Loucy (cell line): ENCODE results near the gene SLC20A1.

Source experiments
- EZH2phosphoT487 ChIP-seq: fragments of 200-600 bp; IDR thresholded peaks from 2 replicates; pipeline ENCODE4 v1.6.1; 2018; ENCODE audit warnings: antibody characterized with exemption, mild to moderate bottlenecking, moderate library complexity, borderline replicate concordance
- TF ChIP-seq, protein P1 (sequence below): fragments of 200-600 bp; sonication (generic); conservative IDR thresholded peaks from 2 replicates; pipeline ENCODE4 v1.5.1; 2014; ENCODE audit warnings: mild to moderate bottlenecking, antibody characterized with exemption, low read length

- TF ChIP-seq, protein P1, sequence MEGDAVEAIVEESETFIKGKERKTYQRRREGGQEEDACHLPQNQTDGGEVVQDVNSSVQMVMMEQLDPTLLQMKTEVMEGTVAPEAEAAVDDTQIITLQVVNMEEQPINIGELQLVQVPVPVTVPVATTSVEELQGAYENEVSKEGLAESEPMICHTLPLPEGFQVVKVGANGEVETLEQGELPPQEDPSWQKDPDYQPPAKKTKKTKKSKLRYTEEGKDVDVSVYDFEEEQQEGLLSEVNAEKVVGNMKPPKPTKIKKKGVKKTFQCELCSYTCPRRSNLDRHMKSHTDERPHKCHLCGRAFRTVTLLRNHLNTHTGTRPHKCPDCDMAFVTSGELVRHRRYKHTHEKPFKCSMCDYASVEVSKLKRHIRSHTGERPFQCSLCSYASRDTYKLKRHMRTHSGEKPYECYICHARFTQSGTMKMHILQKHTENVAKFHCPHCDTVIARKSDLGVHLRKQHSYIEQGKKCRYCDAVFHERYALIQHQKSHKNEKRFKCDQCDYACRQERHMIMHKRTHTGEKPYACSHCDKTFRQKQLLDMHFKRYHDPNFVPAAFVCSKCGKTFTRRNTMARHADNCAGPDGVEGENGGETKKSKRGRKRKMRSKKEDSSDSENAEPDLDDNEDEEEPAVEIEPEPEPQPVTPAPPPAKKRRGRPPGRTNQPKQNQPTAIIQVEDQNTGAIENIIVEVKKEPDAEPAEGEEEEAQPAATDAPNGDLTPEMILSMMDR: no peak
- TF ChIP-seq EZH2phosphoT487: no peak
Observed at GRCh38 chr2:112606547-112606946, 39.2 kb upstream of the SLC20A1 start.
